HCT116 (cell line): ENCODE data around the gene ADARB1.

Experiments
- ATF3 ChIP-seq: IDR thresholded peaks from 2 replicates; pipeline ENCODE4 v1.6.1; 2012
- CTCF ChIP-seq, 3 experiments: fragments of 200-600 bp in 1 of 3; sonication (generic) in 1 of 3; IDR thresholded peaks in 2 of 3; conservative IDR thresholded peaks in 1 of 3; 2 replicates each; pipeline ENCODE4 v1.5.1; 2012 to 2017; ENCODE audit warnings: low read depth in 2 of 3, low read length in 2 of 3, antibody characterized with exemption in 1 of 3, borderline replicate concordance in 1 of 3, control low read depth in 1 of 3, mild to moderate bottlenecking in 1 of 3, mixed read lengths in 1 of 3, mixed run types in 1 of 3, moderate library complexity in 1 of 3; ENCODE audit not compliant: insufficient read depth in 1 of 3
- JUND ChIP-seq: IDR thresholded peaks from 2 replicates; pipeline ENCODE4 v1.6.1; 2012
- POLR2A ChIP-seq: IDR thresholded peaks from 2 replicates; pipeline ENCODE4 v1.7.0; 2011; ENCODE audit warnings: borderline replicate concordance; ENCODE audit not compliant: insufficient read depth, insufficient read length; ENCODE audit errors: extremely low read depth
- POLR2AphosphoS5 ChIP-seq: IDR thresholded peaks from 2 replicates; pipeline ENCODE4 v1.6.1; 2011; ENCODE audit warnings: mild to moderate bottlenecking, low read depth, low read length, moderate library complexity
- SIN3A ChIP-seq: IDR thresholded peaks from 2 replicates; pipeline ENCODE4 v1.6.1; 2012; ENCODE audit warnings: low read depth
- TCF7L2 ChIP-seq: IDR thresholded peaks from 2 replicates; pipeline ENCODE4 v1.7.0; 2011; ENCODE audit warnings: borderline replicate concordance, inconsistent platforms; ENCODE audit not compliant: insufficient read depth, insufficient read length; ENCODE audit errors: extremely low read depth
- ZBTB33 ChIP-seq: IDR thresholded peaks from 2 replicates; pipeline ENCODE4 v1.6.1; 2011; ENCODE audit warnings: mild to moderate bottlenecking, low read length, moderate library complexity; ENCODE audit not compliant: insufficient replicate concordance; ENCODE audit errors: extremely low read depth
- ZFX ChIP-seq: fragments of 450-650 bp; IDR thresholded peaks from 2 replicates; pipeline ENCODE4 v1.6.1; 2017
- ZNF274 ChIP-seq: fragments of 200-500 bp; sonication (Bioruptor generic); IDR thresholded peaks from 2 replicates; pipeline ENCODE4 v1.6.1; 2014; ENCODE audit warnings: mild to moderate bottlenecking, low read depth, low read length, inconsistent platforms

DNA sequence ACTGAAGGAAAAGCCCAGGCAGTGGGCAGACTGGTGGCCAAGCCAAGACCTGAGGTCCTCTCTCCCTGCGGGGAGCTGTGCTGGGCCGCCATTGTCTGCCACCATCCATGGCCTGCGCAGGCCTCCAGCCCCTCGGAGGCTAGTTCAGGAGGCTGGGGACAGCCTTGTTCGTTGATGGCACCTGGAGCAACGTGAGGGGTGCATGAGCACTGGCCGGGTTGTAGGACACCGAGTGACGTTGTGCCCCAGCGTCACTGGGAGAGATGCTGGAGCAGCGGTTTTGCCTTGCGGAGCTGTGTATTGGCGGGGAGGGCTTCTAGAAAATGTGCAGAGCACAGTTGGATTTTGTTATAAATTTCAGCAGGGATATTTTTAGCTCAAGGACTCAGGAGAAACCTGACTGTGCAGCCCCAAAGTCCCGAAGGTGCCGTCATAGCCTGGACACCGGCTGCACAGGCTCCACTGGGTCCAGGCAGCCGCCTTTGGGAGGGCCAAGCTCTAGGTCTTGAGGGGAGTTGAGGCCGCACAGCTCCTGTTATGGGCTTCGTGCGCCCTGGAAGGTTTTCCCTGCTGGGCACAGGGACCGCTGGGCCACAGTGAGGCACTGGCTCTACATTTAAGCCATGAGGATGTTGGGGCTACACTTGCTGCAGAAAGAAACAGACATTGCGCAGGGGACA lies 48.2 kb upstream of the ADARB1 start:
- TF ChIP-seq ATF3 = no peak
- TF ChIP-seq POLR2AphosphoS5 = no peak
- no peak for TF ChIP-seq ZBTB33
- TF ChIP-seq ZNF274 = no peak
- TF ChIP-seq CTCF (IDR thresholded peaks at IDR 0.05 in 2 of 3, conservative IDR thresholded peaks at IDR 0.05 in 1 of 3; ENCODE audit: borderline replicate concordance in 1 of 3, insufficient read depth in 1 of 3, low read depth in 2 of 3, low read length in 2 of 3) = no peak
- TF ChIP-seq POLR2A = no peak
- TF ChIP-seq JUND = no peak
- TF ChIP-seq TCF7L2 = no peak
- TF ChIP-seq SIN3A = no peak
- TF ChIP-seq ZFX = no peak
